LNCaP clone FGC (cell line): ENCODE measurements around the gene GNB2.
"Not testable (repeated sequence)": the region's sequence is repeated elsewhere in the genome, so short reads cannot be mapped to it uniquely, and the experiment has no call there.

Experiments
- DNase-seq: peaks from one replicate; pipeline ENCODE4 v3.0.0-alpha.2; 2011; ENCODE audit warnings: low read depth
- H3K4me3 ChIP-seq: 2 replicates; pipeline ENCODE4 v1.5.1; 2011; ENCODE audit warnings: mild to moderate bottlenecking, low read depth, low read length, control low read depth
- CTCF ChIP-seq: IDR thresholded peaks from 2 replicates; pipeline ENCODE4 v1.5.1; 2012; ENCODE audit warnings: mild to moderate bottlenecking; ENCODE audit not compliant: control insufficient read depth, insufficient read depth; ENCODE audit errors: extremely low read depth

GNB2 gene

GRCh38 chr7:100667331-100668068 lies 6.0 kb upstream of the GNB2 start:
- no peak overlapping the region for H3K4me3 ChIP-seq
- no peak for DNase-seq
- TF ChIP-seq CTCF, result no peak

- H3K4me3 ChIP-seq, result no peak overlapping the region
- no peak for DNase-seq
- no peak for TF ChIP-seq CTCF
Observed at GRCh38 chr7:100668069-100668449, 5.5 kb upstream of the GNB2 start.

- not testable (repeated sequence) for H3K4me3 ChIP-seq
Observed at GRCh38 chr7:100669106-100669505, 4.4 kb upstream of the GNB2 start.

GRCh38 chr7:100670074-100670473 lies 3.5 kb upstream of the GNB2 start:
- DNase-seq, result no peak
- TF ChIP-seq CTCF, result no peak
- no peak overlapping the region for H3K4me3 ChIP-seq

More at GRCh38 chr7:100669106-100669505, 4.4 kb upstream of the GNB2 start:
- DNase-seq, result not testable (repeated sequence)

- DNase-seq, result no peak
- H3K4me3 ChIP-seq, result no peak overlapping the region
- no peak for TF ChIP-seq CTCF
Observed at GRCh38 chr7:100671353-100672327, 1.9 kb upstream of the GNB2 start.

GRCh38 chr7:100673942-100674410 lies 436 bp downstream of the GNB2 start:
- TF ChIP-seq CTCF, result no peak
- no peak for DNase-seq

GRCh38 chr7:100674411-100675104 lies 1.0 kb downstream of the GNB2 start:
- TF ChIP-seq CTCF, result no peak
- DNase-seq, result no peak
- peak overlapping the region; percentile 94 for H3K4me3 ChIP-seq

More at GRCh38 chr7:100673942-100674410, 436 bp downstream of the GNB2 start:
- peak overlapping the region; percentile 94 for H3K4me3 ChIP-seq
